Measurements from ENCODE around the gene PCNX1. TPM values are rescaled to one million over a fixed set of nuclear protein-coding genes. Genes with fewer than 3 reads are reported as not detected.

The PCNX1 gene
- total RNA-seq, 1 donor, result 51.0 TPM

DNA sequence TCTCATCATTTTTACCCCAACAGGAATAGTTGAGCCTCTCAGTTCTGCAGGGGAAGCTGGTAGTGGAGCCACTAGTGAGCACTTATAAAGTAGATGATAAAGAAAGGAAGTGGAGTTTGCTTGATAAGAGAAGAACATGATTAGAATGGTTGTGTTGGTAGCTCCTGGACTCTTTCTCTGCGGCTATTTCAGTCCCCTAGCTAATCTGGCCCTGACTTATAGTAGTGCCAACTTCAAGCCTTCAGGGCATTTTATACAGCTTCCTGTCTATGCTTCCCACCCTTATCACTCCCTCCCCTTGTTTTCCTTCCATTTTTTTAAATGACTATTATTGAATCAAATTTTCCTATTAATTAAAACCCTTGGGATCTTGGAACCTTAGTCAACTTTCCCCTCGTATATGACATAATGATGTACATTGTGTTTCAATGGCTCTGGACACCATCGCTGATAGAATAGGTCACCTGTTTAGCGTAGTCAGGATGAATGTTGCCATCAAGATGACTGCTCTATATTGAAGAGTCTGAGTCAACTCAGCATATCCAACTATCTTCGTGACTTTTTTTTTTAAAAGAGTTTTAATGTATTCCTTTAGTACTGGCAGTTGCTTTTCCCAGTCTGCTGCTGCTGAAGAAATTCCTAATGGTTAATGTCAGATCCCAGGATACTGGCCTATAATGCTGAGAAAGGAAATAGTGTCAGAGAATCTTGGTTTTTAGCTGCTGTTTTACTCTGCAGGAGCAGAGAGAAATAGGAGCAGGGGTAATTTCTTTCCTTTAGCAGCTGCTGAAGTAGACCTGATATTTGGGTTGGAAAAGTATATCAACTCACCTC, 16.2 kb upstream of the PCNX1 start:
- Histone ChIP-seq H3K4me3 (ENCODE audit: insufficient read depth, low read length) (no peak overlapping the region), H3K9me3 (ENCODE audit: low read depth, low read length) (no peaks in the 10 kb centered on the region), H3K4me1 (ENCODE audit: insufficient read depth, low read length) (peaks cover 30% of the 10 kb centered on the region), H3K27me3 (ENCODE audit: insufficient read depth, low read length) (no peaks in the 10 kb centered on the region), H4K20me1 (ENCODE audit: insufficient read depth, low read length) (no peaks in the 10 kb centered on the region), H3K4me2 (ENCODE audit: insufficient read depth, low read length) (no peak overlapping the region), H3K79me2 (ENCODE audit: insufficient read depth, low read length) (no peaks in the 10 kb centered on the region), H2AFZ (ENCODE audit: low read length) (no peak overlapping the region), H3K36me3 (ENCODE audit: insufficient read depth, low read length) (no peaks in the 10 kb centered on the region), H3K27ac (ENCODE audit: low read depth, low read length) (no peak overlapping the region)
- DNase-seq (ENCODE audit: insufficient read length, low spot score, missing footprints), result no peak
- TF ChIP-seq, protein P1, sequence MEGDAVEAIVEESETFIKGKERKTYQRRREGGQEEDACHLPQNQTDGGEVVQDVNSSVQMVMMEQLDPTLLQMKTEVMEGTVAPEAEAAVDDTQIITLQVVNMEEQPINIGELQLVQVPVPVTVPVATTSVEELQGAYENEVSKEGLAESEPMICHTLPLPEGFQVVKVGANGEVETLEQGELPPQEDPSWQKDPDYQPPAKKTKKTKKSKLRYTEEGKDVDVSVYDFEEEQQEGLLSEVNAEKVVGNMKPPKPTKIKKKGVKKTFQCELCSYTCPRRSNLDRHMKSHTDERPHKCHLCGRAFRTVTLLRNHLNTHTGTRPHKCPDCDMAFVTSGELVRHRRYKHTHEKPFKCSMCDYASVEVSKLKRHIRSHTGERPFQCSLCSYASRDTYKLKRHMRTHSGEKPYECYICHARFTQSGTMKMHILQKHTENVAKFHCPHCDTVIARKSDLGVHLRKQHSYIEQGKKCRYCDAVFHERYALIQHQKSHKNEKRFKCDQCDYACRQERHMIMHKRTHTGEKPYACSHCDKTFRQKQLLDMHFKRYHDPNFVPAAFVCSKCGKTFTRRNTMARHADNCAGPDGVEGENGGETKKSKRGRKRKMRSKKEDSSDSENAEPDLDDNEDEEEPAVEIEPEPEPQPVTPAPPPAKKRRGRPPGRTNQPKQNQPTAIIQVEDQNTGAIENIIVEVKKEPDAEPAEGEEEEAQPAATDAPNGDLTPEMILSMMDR (IDR thresholded peaks at IDR 0.05; ENCODE audit: extremely low read depth, low read depth, low read length), result no peak

DNA sequence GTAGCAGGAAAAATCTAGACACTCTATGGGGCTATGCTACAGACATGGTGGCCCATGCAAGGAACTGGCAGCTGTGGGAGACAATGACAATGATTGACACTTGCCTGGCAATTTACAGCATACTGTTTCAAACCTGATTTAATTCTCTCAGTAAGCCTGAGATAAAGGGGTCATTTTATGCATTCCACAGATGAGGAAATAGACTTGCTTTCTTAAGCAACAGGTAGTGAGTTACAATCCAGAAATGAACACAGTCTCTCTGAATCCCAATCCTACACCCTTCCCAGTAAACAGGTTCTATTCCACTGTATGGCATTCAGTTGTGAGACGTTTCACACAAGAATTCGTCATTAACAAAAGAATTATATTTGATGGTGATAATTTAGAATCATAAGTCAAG, 15.5 kb upstream of the PCNX1 start:
- no peak overlapping the region for H3K27ac ChIP-seq (ENCODE audit: low read depth, low read length)
- H3K27me3 ChIP-seq (ENCODE audit: insufficient read depth, low read length), result no peaks in the 10 kb centered on the region
- no peak overlapping the region for H2AFZ ChIP-seq (ENCODE audit: low read length)
- no peaks in the 10 kb centered on the region for H3K36me3 ChIP-seq (ENCODE audit: insufficient read depth, low read length)
- H4K20me1 ChIP-seq (ENCODE audit: insufficient read depth, low read length), result no peaks in the 10 kb centered on the region
- no peaks in the 10 kb centered on the region for H3K79me2 ChIP-seq (ENCODE audit: insufficient read depth, low read length)
- H3K4me1 ChIP-seq (ENCODE audit: insufficient read depth, low read length), result peaks cover 27% of the 10 kb centered on the region
- no peak overlapping the region for H3K4me3 ChIP-seq (ENCODE audit: insufficient read depth, low read length)
- H3K4me2 ChIP-seq (ENCODE audit: insufficient read depth, low read length), result no peak overlapping the region
- TF ChIP-seq, protein P1 (IDR thresholded peaks at IDR 0.05; ENCODE audit: extremely low read depth, low read depth, low read length), result no peak
- H3K9me3 ChIP-seq (ENCODE audit: low read depth, low read length), result no peaks in the 10 kb centered on the region
- no peak for DNase-seq (ENCODE audit: insufficient read length, low spot score, missing footprints)

DNA sequence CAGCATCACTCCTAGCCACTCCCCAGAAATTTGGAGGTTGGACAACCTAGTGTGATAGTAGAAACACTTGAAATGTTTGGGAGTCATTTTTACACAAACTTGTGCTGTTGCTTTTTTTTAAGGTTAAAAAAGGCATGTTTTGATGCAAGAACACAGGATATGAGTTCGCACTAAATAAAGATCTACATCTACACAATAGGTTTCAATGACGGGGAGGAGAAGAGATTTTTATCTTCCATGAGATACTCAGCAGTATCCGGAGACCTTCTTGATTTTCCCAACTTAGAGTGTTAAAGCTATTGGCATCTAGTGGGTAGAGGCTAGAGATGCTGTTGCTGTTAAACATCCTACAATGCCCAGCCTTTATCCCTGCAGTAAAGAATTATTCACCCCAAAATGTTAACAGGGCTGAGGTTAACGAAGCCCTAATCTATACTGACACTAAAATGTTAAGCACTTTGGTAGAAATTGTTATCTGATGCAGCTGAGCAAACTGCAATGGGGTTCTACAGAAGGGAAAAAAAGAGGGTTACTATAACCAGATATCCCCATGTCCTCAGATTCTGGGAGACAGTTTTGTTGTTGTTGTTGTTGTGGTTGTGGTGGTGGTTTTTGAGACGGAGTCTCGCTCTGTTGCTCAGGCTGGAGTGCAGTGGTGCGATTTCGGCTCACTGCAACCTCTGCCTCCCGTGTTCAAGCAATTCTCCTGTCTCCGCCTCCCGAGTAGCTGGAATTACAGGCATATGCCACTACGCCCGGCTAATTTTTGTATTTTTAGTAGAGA, 14.0 kb upstream of the PCNX1 start:
- H3K4me1 ChIP-seq (ENCODE audit: insufficient read depth, low read length), result peaks cover 29% of the 10 kb centered on the region

More for the DNA sequence above, 14.0 kb upstream of the PCNX1 start:
- no peaks in the 10 kb centered on the region for H3K36me3 ChIP-seq (ENCODE audit: insufficient read depth, low read length)
- TF ChIP-seq, protein P1 (IDR thresholded peaks at IDR 0.05; ENCODE audit: extremely low read depth, low read depth, low read length), result no peak
- no peak for DNase-seq (ENCODE audit: insufficient read length, low spot score, missing footprints)
- no peaks in the 10 kb centered on the region for H3K79me2 ChIP-seq (ENCODE audit: insufficient read depth, low read length)
- H3K27me3 ChIP-seq (ENCODE audit: insufficient read depth, low read length), result no peaks in the 10 kb centered on the region
- no peak overlapping the region for H3K4me2 ChIP-seq (ENCODE audit: insufficient read depth, low read length)
- H2AFZ ChIP-seq (ENCODE audit: low read length), result no peak overlapping the region
- no peaks in the 10 kb centered on the region for H4K20me1 ChIP-seq (ENCODE audit: insufficient read depth, low read length)
- H3K9me3 ChIP-seq (ENCODE audit: low read depth, low read length), result no peaks in the 10 kb centered on the region
- no peak overlapping the region for H3K27ac ChIP-seq (ENCODE audit: low read depth, low read length)
- H3K4me3 ChIP-seq (ENCODE audit: insufficient read depth, low read length), result no peak overlapping the region
